Upper lobe of right lung (tissue), 1 donor: Measurements from ENCODE around the gene PRL. TPM values are rescaled to one million over a fixed set of nuclear protein-coding genes. Genes with fewer than 3 reads are reported as not detected.

ENCODE experiments used
- ATAC-seq: fragments of 200-7000 bp; cut with Tn5 transposase; one replicate; pipeline ENCODE4 v1.9.1; 2020; ENCODE audit warnings: mild to moderate bottlenecking, moderate library complexity
- DNase-seq: peaks from one replicate; pipeline ENCODE4 v3.0.0-alpha.2; 2020
- H3K27ac ChIP-seq: fragments of 200-600 bp; one replicate; pipeline ENCODE4 v1.8.0; 2022
- H3K27me3 ChIP-seq: fragments of 200-600 bp; one replicate; pipeline ENCODE4 v1.8.0; 2022; ENCODE audit warnings: mild to moderate bottlenecking
- H3K36me3 ChIP-seq: fragments of 200-600 bp; one replicate; pipeline ENCODE4 v1.8.0; 2022
- H3K4me1 ChIP-seq: fragments of 200-600 bp; one replicate; pipeline ENCODE4 v1.8.0; 2022
- H3K4me3 ChIP-seq: fragments of 200-600 bp; one replicate; pipeline ENCODE4 v1.8.0; 2022; ENCODE audit warnings: mild to moderate bottlenecking
- H3K9me3 ChIP-seq: fragments of 200-600 bp; one replicate; pipeline ENCODE4 v1.8.0; 2022
- CTCF ChIP-seq: fragments of 200-600 bp; IDR thresholded peaks from one replicate; pipeline ENCODE4 v1.8.0; 2022; ENCODE audit warnings: antibody characterized with exemption
- intact Hi-C: fragments of 100-400 bp; cut with DNase I; formaldehyde crosslinking; loops from one replicate; pipeline ENCODE4 v1.11.0; 2022
- total RNA-seq: library from RNA; stranded (reverse); fragmentation: NEBNext Ultra II Directional; extraction: Animal tissue kit (Norgen Biotek cat#: 25700); gene quantifications from one replicate; pipeline ENCODE4 v1.2.1, GENCODE V29; 2021
- donor health status: DM: no; HTN: yes; CAD: no; lungs with severe emphysema.

Gene PRL
- total RNA-seq, 1 donor from 2014 or later, result not detected

- Histone ChIP-seq H3K9me3 (no peaks in the 10 kb centered on the region), H3K4me1 (no peaks in the 10 kb centered on the region), H3K36me3 (no peaks in the 10 kb centered on the region), H3K27ac (no peak overlapping the region), H3K27me3 (no peaks in the 10 kb centered on the region), H3K4me3 (no peak overlapping the region)
- ATAC-seq (no peak), DNase-seq (no peak)
- no peak for TF ChIP-seq CTCF
- intact Hi-C loops, result no loop called here
These were observed 1.7 kb downstream of the PRL start for GRCh38 chr6:22295145-22295544.

DNA sequence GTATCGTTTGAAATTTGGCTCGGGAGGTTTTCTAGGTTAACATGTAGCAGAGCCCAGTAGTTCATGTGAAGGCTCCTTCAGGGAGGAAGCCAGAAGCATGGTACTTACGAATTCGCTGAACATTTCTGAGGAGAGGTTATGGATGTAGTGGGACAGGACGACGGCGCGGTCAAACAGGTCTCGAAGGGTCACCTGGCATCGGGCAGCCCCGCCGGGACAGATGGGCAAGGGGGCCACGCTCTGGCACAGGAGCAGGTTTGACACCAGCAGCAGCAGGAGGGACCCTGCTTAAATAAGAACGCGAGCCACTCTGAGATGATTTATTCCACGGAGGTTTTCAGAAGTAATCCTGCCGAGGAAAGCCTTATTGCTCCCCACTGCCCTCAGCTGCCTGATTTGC, 2.5 kb downstream of the PRL start:
- intact Hi-C loops, result no loop called here
- ATAC-seq, result no peak
- no peaks in the 10 kb centered on the region for H3K9me3 ChIP-seq

DNA sequence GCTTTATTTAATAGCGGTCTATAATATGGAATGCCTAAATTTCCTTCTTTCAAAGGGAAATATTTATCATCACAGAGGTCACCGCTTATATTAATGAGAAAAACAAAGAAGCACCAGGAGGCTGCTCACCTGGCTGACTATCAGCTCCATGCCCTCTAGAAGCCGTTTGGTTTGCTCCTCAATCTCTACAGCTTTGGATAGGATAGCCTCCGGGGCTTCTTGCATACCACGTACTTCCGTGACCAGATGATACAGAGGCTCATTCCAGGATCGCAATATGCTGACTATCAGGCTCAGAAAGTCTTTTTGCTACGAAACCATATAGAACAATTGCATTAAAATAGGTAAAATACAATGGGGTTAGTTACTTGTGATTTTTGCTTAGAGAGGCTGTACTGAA, 6.8 kb downstream of the PRL start:
- Histone ChIP-seq H3K4me3 (no peak overlapping the region), H3K4me1 (no peaks in the 10 kb centered on the region), H3K27ac (no peak overlapping the region), H3K9me3 (no peaks in the 10 kb centered on the region), H3K27me3 (no peaks in the 10 kb centered on the region), H3K36me3 (no peaks in the 10 kb centered on the region)
- ATAC-seq (no peak), DNase-seq (no peak)
- intact Hi-C loops, result no loop called here
- TF ChIP-seq CTCF, result no peak

More for the DNA sequence above, 2.5 kb downstream of the PRL start:
- no peaks in the 10 kb centered on the region for H3K27me3 ChIP-seq
- H3K27ac ChIP-seq, result no peak overlapping the region
- H3K4me1 ChIP-seq, result no peaks in the 10 kb centered on the region
- H3K4me3 ChIP-seq, result no peak overlapping the region
- DNase-seq, result no peak
- no peaks in the 10 kb centered on the region for H3K36me3 ChIP-seq
- TF ChIP-seq CTCF, result no peak

- Histone ChIP-seq H3K36me3 (no peaks in the 10 kb centered on the region), H3K4me1 (no peaks in the 10 kb centered on the region), H3K4me3 (no peak overlapping the region), H3K27ac (no peak overlapping the region), H3K9me3 (no peaks in the 10 kb centered on the region), H3K27me3 (no peaks in the 10 kb centered on the region)
- ATAC-seq (no peak), DNase-seq (no peak)
- no peak for TF ChIP-seq CTCF
- intact Hi-C loops, result no loop called here
These were observed 8.1 kb downstream of the PRL start for GRCh38 chr6:22288721-22289120.

DNA sequence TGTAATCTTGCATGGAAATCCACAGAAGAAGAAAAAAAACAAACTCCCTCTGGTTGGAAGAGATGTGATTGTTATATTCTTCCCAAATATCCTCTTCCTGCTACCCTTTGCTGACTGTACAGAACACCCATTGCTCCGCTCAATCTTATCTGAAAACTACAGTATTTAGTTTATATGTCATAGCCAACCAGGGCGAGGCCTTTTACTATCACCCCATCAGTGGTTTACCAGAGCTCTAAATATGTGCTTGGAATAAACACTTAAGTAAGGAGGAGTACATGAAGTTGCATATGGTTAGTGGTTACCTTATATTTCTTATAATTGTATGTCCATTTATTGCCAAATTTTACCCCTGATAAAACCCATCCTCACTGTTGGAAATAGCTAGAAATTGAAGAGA, 12.2 kb downstream of the PRL start:
- Histone ChIP-seq H3K27ac (no peak overlapping the region), H3K27me3 (no peaks in the 10 kb centered on the region), H3K9me3 (no peaks in the 10 kb centered on the region), H3K36me3 (no peaks in the 10 kb centered on the region), H3K4me3 (no peak overlapping the region), H3K4me1 (no peaks in the 10 kb centered on the region)
- DNase-seq, result no peak
- no peak for TF ChIP-seq CTCF
- intact Hi-C loops, result no loop called here
- no peak for ATAC-seq

- DNase-seq (no peak), ATAC-seq (no peak)
- Histone ChIP-seq H3K27me3 (no peaks in the 10 kb centered on the region), H3K27ac (no peak overlapping the region), H3K36me3 (no peaks in the 10 kb centered on the region), H3K9me3 (no peaks in the 10 kb centered on the region), H3K4me1 (no peaks in the 10 kb centered on the region), H3K4me3 (no peak overlapping the region)
- intact Hi-C loops, result no loop called here
- TF ChIP-seq CTCF, result no peak
These were observed 15.3 kb downstream of the PRL start for GRCh38 chr6:22281341-22282085.
